Measurements from ENCODE around the gene AGTR1. TPM values are rescaled to one million over a fixed set of nuclear protein-coding genes. Genes with fewer than 3 reads are reported as not detected.

Gene AGTR1
- total and polyA plus RNA-seq, 4 donors: 30.0 to 52.2 (median 41.9) TPM

- Histone ChIP-seq H3K4me3 (ENCODE audit: low read depth in 1 of 3, low read length in 3 of 3) (no peak overlapping the region), H3K9ac (ENCODE audit: low read depth in 1 of 2, low read length in 2 of 2) (no peak overlapping the region), H3K9me3 (ENCODE audit: control insufficient read depth in 4 of 4, low read length in 3 of 4) (no peaks in the 10 kb centered on the region), H3K4me1 (ENCODE audit: control insufficient read depth in 4 of 4, insufficient read depth in 4 of 4, low read length in 3 of 4) (peaks cover 5 to 52% (median 50%) of the 10 kb centered on the region in 4 donors), H3K36me3 (ENCODE audit: control insufficient read depth in 4 of 4, insufficient read depth in 3 of 4, low read depth in 1 of 4, low read length in 3 of 4) (peaks cover 0 to 2% (median 0%) of the 10 kb centered on the region in 4 donors), H3K27me3 (ENCODE audit: control insufficient read depth in 4 of 4, insufficient read depth in 4 of 4, low read length in 3 of 4) (no peaks in the 10 kb centered on the region), H3K27ac (ENCODE audit: low read depth in 1 of 2, low read length in 2 of 2) (peak overlapping the region; percentile 64 to 70)
- WGBS: 75% methylated on average over 5 of the region's 5 CpGs
- no peak for DNase-seq (ENCODE audit: low spot score)
- TF ChIP-seq JUND (IDR thresholded peaks at IDR 0.05) (no peak), YY1 (IDR thresholded peaks at IDR 0.05) (no peak), EGR1 (IDR thresholded peaks at IDR 0.05; ENCODE audit: low read depth in 2 of 2) (no peak), RAD21 (IDR thresholded peaks at IDR 0.05) (no peak), FOXA1 (IDR thresholded peaks at IDR 0.05) (no peak), GABPA (IDR thresholded peaks at IDR 0.05 in 1 of 2, conservative IDR thresholded peaks at IDR 0.05 in 1 of 2) (no peak), ATF3 (IDR thresholded peaks at IDR 0.05) (no peak), FOXA2 (IDR thresholded peaks at IDR 0.05) (no peak), TAF1 (conservative IDR thresholded peaks at IDR 0.05) (no peak), NR2F2 (IDR thresholded peaks at IDR 0.05) (no peak), ZBTB33 (IDR thresholded peaks at IDR 0.05) (no peak), HNF4A (conservative IDR thresholded peaks at IDR 0.05) (no peak), HNF4G (IDR thresholded peaks at IDR 0.05) (no peak)
- TF ChIP-seq, protein P1, sequence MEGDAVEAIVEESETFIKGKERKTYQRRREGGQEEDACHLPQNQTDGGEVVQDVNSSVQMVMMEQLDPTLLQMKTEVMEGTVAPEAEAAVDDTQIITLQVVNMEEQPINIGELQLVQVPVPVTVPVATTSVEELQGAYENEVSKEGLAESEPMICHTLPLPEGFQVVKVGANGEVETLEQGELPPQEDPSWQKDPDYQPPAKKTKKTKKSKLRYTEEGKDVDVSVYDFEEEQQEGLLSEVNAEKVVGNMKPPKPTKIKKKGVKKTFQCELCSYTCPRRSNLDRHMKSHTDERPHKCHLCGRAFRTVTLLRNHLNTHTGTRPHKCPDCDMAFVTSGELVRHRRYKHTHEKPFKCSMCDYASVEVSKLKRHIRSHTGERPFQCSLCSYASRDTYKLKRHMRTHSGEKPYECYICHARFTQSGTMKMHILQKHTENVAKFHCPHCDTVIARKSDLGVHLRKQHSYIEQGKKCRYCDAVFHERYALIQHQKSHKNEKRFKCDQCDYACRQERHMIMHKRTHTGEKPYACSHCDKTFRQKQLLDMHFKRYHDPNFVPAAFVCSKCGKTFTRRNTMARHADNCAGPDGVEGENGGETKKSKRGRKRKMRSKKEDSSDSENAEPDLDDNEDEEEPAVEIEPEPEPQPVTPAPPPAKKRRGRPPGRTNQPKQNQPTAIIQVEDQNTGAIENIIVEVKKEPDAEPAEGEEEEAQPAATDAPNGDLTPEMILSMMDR (IDR thresholded peaks at IDR 0.05; ENCODE audit: low read depth, low read length, missing input control): no peak
- TF ChIP-seq, protein P2, sequence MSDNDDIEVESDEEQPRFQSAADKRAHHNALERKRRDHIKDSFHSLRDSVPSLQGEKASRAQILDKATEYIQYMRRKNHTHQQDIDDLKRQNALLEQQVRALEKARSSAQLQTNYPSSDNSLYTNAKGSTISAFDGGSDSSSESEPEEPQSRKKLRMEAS (IDR thresholded peaks at IDR 0.05): no peak
- TF ChIP-seq, protein P3, sequence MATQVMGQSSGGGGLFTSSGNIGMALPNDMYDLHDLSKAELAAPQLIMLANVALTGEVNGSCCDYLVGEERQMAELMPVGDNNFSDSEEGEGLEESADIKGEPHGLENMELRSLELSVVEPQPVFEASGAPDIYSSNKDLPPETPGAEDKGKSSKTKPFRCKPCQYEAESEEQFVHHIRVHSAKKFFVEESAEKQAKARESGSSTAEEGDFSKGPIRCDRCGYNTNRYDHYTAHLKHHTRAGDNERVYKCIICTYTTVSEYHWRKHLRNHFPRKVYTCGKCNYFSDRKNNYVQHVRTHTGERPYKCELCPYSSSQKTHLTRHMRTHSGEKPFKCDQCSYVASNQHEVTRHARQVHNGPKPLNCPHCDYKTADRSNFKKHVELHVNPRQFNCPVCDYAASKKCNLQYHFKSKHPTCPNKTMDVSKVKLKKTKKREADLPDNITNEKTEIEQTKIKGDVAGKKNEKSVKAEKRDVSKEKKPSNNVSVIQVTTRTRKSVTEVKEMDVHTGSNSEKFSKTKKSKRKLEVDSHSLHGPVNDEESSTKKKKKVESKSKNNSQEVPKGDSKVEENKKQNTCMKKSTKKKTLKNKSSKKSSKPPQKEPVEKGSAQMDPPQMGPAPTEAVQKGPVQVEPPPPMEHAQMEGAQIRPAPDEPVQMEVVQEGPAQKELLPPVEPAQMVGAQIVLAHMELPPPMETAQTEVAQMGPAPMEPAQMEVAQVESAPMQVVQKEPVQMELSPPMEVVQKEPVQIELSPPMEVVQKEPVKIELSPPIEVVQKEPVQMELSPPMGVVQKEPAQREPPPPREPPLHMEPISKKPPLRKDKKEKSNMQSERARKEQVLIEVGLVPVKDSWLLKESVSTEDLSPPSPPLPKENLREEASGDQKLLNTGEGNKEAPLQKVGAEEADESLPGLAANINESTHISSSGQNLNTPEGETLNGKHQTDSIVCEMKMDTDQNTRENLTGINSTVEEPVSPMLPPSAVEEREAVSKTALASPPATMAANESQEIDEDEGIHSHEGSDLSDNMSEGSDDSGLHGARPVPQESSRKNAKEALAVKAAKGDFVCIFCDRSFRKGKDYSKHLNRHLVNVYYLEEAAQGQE (IDR thresholded peaks at IDR 0.05): no peak
These were observed 10.1 kb downstream of the AGTR1 start for GRCh38 chr3:148707601-148708380.
